Left lobe of liver (tissue), 2 donors: Measurements from ENCODE around the gene ADAM15. TPM values are rescaled to one million over a fixed set of nuclear protein-coding genes. Genes with fewer than 3 reads are reported as not detected.

ENCODE experiments used
- ATAC-seq: fragments of 200-7000 bp; cut with Tn5 transposase; one replicate; pipeline ENCODE4 v1.9.1; 2020; ENCODE audit warnings: mild to moderate bottlenecking, moderate library complexity
- DNase-seq: peaks from one replicate; pipeline ENCODE4 v3.0.0-alpha.2; 2020; ENCODE audit warnings: low spot score
- total RNA-seq: library from RNA; stranded (reverse); gene quantifications from one replicate; pipeline ENCODE4 v1.2.1, GENCODE V29; 2021
- donor health status: DM: no; HTN: no; CAD: no; lungs with moderate emphysema.
- donor health status: DM: no; HTN: yes; CAD: no.

ADAM15 gene
- total RNA-seq, 1 donor from 2014 or later: 21.4 TPM

GRCh38 chr1:155029513-155030242, 21.4 kb upstream of the ADAM15 start:
- DNase-seq (no peak), ATAC-seq (no peak)

GRCh38 chr1:155030243-155030795, 20.8 kb upstream of the ADAM15 start:
- ATAC-seq: no peak
- no peak for DNase-seq

- DNase-seq (no peak), ATAC-seq (no peak)
Observed at GRCh38 chr1:155030899-155031298, 20.2 kb upstream of the ADAM15 start.

- ATAC-seq (no peak), DNase-seq (no peak)
Observed at GRCh38 chr1:155032886-155033285, 18.2 kb upstream of the ADAM15 start.

- DNase-seq (no peak), ATAC-seq (no peak)
Observed at GRCh38 chr1:155033524-155033923, 17.6 kb upstream of the ADAM15 start, which contains the start of the genes DCST1 and DCST2. DCST1 (plus strand) TSS chr1:155033824; CDS start chr1:155034037, 213 bp downstream. DCST2 (minus strand) TSS chr1:155033781; CDS start chr1:155033701, 80 bp downstream.

- ATAC-seq (no peak), DNase-seq (no peak)
Observed at GRCh38 chr1:155034318-155035208, 16.6 kb upstream of the ADAM15 start.

GRCh38 chr1:155035936-155036335, 15.2 kb upstream of the ADAM15 start:
- no peak for DNase-seq
- no peak for ATAC-seq

- ATAC-seq: no peak
Observed at GRCh38 chr1:155037043-155037442, 14.1 kb upstream of the ADAM15 start.

GRCh38 chr1:155037851-155038441, 13.2 kb upstream of the ADAM15 start:
- peak; percentile 15 for ATAC-seq
- no peak for DNase-seq

More at GRCh38 chr1:155037043-155037442, 14.1 kb upstream of the ADAM15 start:
- no peak for DNase-seq

- DNase-seq (no peak), ATAC-seq (peak; percentile 68)
Observed at GRCh38 chr1:155038602-155039307, 12.4 kb upstream of the ADAM15 start.

- DNase-seq: no peak
- no peak for ATAC-seq
Observed at GRCh38 chr1:155039308-155039669, 11.8 kb upstream of the ADAM15 start.

- no peak for DNase-seq
Observed at GRCh38 chr1:155040358-155041093, 10.6 kb upstream of the ADAM15 start.

GRCh38 chr1:155042789-155043188, 8.3 kb upstream of the ADAM15 start:
- no peak for DNase-seq
- no peak for ATAC-seq

More at GRCh38 chr1:155040358-155041093, 10.6 kb upstream of the ADAM15 start:
- ATAC-seq: no peak

GRCh38 chr1:155043301-155043702, 7.8 kb upstream of the ADAM15 start:
- ATAC-seq (peak; percentile 53), DNase-seq (peak; percentile 68)

- DNase-seq: no peak
- peak; percentile 58 for ATAC-seq
Observed at GRCh38 chr1:155043793-155044192, 7.3 kb upstream of the ADAM15 start.

- DNase-seq (no peak), ATAC-seq (no peak)
Observed at GRCh38 chr1:155044365-155044764, 6.8 kb upstream of the ADAM15 start.

- ATAC-seq (peak; percentile 89), DNase-seq (peak; percentile 86)
Observed at GRCh38 chr1:155044812-155045657, 6.1 kb upstream of the ADAM15 start.

- ATAC-seq (peak; percentile 10), DNase-seq (peak; percentile 74)
Observed at GRCh38 chr1:155048449-155049334, 2.4 kb upstream of the ADAM15 start.
